Gastrocnemius medialis (tissue), 4 donors: ENCODE measurements around the gene ATRIP.

Experiments used
- POLR2A ChIP-seq, 2 donors: fragments of 450-650 bp; IDR thresholded peaks; one replicate each; pipeline ENCODE4 v1.6.1; 2017; ENCODE audit warnings: antibody characterized with exemption in 2 of 2, mild to moderate bottlenecking in 2 of 2, moderate library complexity in 2 of 2
- TF ChIP-seq, protein P1 (sequence below), 5 experiments: fragments of 450-650 bp in 3 of 5; fragments of 200-600 bp in 2 of 5; sonication (generic) in 2 of 5; IDR thresholded peaks in 4 of 5; conservative IDR thresholded peaks in 1 of 5; 1 replicate in 4 of 5; 2 replicates in 1 of 5; pipeline ENCODE4 v1.5.1; 2016 to 2019; ENCODE audit warnings: antibody characterized with exemption in 5 of 5, mild to moderate bottlenecking in 3 of 5, moderate library complexity in 3 of 5

DNA sequence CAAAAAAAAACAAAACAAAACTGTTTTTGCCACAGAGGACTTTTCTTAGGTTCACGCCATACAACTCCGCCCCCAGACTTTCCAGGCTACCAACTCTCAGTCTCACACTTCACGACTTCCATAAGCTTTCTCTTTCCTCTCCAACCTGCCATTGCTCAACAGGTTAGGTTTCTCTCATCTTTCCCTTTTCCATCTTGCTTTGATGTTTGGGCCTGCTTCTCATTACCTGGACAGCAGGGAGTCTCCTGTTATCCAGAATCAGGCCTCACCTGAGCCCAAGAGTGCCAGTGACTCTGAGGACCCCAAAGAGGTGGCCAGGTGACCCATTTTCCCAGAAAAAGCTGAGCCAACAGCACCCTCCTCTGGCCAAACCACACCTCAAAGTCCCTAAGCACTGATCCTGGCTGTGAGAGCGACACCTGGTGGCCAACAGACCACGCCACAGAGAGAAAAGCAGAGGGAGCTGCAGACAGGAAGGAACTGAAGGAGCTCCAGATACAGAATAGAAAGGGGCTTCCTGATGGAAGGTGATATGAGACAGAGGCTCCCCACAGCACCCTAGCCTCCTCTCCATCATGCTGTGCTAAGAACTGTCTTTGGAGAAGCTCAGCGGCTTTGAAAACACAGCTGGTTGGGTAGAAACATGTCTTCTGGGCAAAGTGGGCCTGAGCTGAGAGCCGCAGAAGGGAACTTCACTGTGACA, 10.6 kb upstream of the ATRIP start:
- TF ChIP-seq, protein P1, sequence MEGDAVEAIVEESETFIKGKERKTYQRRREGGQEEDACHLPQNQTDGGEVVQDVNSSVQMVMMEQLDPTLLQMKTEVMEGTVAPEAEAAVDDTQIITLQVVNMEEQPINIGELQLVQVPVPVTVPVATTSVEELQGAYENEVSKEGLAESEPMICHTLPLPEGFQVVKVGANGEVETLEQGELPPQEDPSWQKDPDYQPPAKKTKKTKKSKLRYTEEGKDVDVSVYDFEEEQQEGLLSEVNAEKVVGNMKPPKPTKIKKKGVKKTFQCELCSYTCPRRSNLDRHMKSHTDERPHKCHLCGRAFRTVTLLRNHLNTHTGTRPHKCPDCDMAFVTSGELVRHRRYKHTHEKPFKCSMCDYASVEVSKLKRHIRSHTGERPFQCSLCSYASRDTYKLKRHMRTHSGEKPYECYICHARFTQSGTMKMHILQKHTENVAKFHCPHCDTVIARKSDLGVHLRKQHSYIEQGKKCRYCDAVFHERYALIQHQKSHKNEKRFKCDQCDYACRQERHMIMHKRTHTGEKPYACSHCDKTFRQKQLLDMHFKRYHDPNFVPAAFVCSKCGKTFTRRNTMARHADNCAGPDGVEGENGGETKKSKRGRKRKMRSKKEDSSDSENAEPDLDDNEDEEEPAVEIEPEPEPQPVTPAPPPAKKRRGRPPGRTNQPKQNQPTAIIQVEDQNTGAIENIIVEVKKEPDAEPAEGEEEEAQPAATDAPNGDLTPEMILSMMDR (IDR thresholded peaks at IDR 0.05 in 4 of 5, conservative IDR thresholded peaks at IDR 0.05 in 1 of 5), result peak; percentile 97 to 98 (median 98)
- no peak for TF ChIP-seq POLR2A (IDR thresholded peaks at IDR 0.05)
